Hematopoietic multipotent progenitor cell treated with erythropoietin and hydrocortisone succinate and interleukin-3 and kit ligand, for 6 days (in vitro differentiated cells): ENCODE data around the gene FLOT1.

Source experiments
- DNase-seq: peaks from one replicate; pipeline ENCODE4 v3.0.0-alpha.2; 2015

FLOT1 gene

GRCh38 chr6:30678964-30679726, 63.3 kb downstream of the FLOT1 start:
- DNase-seq: peak; percentile 89
